Sciatic nerve (tissue), 2 donors: ENCODE results near the gene WFDC13. TPM values are rescaled to one million over a fixed set of nuclear protein-coding genes. Genes with fewer than 3 reads are reported as not detected.
"Not testable (repeated sequence)": the region's sequence is repeated elsewhere in the genome, so short reads cannot be mapped to it uniquely, and the experiment has no call there.

ENCODE experiments used
- ATAC-seq: fragments of 200-7000 bp; cut with Tn5 transposase; one replicate; pipeline ENCODE4 v1.9.1; 2020; ENCODE audit warnings: mild to moderate bottlenecking, moderate library complexity
- DNase-seq: peaks from one replicate; pipeline ENCODE4 v3.0.0-alpha.2; 2020; ENCODE audit warnings: low spot score
- intact Hi-C: fragments of 100-400 bp; cut with DNase I; formaldehyde crosslinking; loops from one replicate; pipeline ENCODE4 v1.14.2; 2022
- total RNA-seq: library from RNA; stranded (reverse); fragmentation: NEBNext Ultra II Directional; extraction: Animal tissue kit (Norgen Biotek cat#: 25700); gene quantifications from one replicate; pipeline ENCODE4 v1.2.1, GENCODE V29; 2021
- donor health status: DM: no; HTN: no; CAD: no.
- donor health status: DM: no; HTN: no; CAD: no.

WFDC13 gene, protein sequence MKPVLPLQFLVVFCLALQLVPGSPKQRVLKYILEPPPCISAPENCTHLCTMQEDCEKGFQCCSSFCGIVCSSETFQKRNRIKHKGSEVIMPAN
- not detected for total RNA-seq

DNA sequence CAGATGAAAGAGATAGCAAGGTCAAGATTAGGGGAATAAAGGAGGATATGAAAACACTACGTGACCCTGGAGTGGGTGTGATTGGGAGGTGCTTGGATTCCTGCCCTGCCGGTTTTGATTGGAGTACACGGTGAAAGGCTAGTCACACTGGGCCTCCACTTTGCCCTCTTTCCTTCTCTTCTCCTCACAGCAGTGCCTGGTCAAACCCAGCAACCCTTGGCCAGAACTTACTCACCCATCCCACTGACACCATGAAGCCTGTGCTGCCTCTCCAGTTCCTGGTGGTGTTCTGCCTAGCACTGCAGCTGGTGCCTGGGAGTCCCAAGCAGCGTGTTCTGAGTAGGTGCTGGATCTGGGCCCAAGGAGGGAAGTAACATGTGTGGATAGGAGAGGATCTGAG lies at the start of gene WFDC13:
Gene WFDC13 (plus strand): TSS at position 166 of the 400 bp plus-strand sequence. CDS start 86 bp downstream, at position 252.
- no peak for DNase-seq
- no peak for ATAC-seq
- intact Hi-C loops: no loop called here

- intact Hi-C loops, DNase-seq, ATAC-seq: not testable (repeated sequence)
Observed at GRCh38 chr20:45657038-45657437, 44.8 kb upstream of the WFDC13 start.

DNA sequence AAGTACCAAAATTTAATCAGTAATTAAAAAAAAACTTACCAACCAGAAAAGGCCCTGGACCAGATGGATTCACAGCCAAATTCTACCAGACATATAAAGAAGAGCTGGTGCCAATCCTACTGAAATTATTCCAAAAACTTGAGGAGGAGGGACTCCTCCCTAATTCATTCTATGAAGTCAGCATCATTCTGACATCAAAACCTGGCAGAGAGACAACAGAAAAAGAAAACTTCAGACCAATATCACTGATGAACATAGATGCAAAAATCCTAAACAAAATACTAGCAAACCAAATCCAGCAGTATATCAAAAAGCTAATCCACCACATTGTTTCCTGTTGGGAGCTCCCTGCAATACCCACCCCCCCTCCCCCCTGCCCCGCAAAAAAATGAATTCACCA lies 31.7 kb upstream of the WFDC13 start, which contains the start of gene WFDC11:
Gene WFDC11 (minus strand): TSS at position 101 of the 400 bp plus-strand sequence. CDS start 19,639 bp downstream, outside the sequence.
- ATAC-seq (no peak), DNase-seq (no peak)
- intact Hi-C loops: no loop called here

GRCh38 chr20:45672765-45673164 lies 29.1 kb upstream of the WFDC13 start:
- ATAC-seq (no peak), DNase-seq (no peak)
- intact Hi-C loops: no loop called here

- intact Hi-C loops: no loop called here
- ATAC-seq (no peak), DNase-seq (no peak)
Observed at GRCh38 chr20:45679650-45680049, 22.2 kb upstream of the WFDC13 start.

DNA sequence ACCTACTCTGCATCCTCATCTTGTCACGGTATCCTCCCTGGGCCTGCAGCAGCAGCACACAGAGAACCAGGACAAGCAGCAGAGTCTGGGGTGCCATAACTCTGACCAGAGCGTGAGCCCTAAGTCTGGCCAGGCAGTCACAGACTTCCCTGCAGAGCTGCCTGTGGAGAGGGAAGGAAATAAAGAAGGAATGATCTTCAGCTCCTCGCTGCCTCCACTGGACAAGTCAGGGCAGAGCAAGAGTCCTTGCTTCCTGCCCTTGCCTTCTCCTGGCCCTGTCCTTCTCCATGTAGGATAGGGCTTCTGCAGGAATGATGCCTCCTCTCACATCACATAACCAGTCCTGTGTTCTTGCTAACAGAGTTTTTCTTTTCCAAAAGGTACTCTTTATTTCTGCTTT lies 15.9 kb upstream of the WFDC13 start:
- DNase-seq: no peak
- ATAC-seq: no peak
- intact Hi-C loops: no loop called here

GRCh38 chr20:45693346-45693745 lies 8.5 kb upstream of the WFDC13 start:
- intact Hi-C loops, ATAC-seq, DNase-seq: not testable (repeated sequence)

GRCh38 chr20:45695496-45695895 lies 6.3 kb upstream of the WFDC13 start:
- ATAC-seq: no peak
- intact Hi-C loops: no loop called here

GRCh38 chr20:45701104-45701503 lies 734 bp upstream of the WFDC13 start:
- no peak for DNase-seq
- intact Hi-C loops: no loop called here
- no peak for ATAC-seq

More at GRCh38 chr20:45695496-45695895, 6.3 kb upstream of the WFDC13 start:
- no peak for DNase-seq

- intact Hi-C loops: no loop called here
- DNase-seq: no peak
- no peak for ATAC-seq
Observed at GRCh38 chr20:45704969-45705637, 3.3 kb downstream of the WFDC13 start, which contains the start of gene WFDC10B. Gene WFDC10B, minus strand, starts transcription at chr20:45705019. Its CDS starts 19,027 bp downstream, at chr20:45685992.

DNA sequence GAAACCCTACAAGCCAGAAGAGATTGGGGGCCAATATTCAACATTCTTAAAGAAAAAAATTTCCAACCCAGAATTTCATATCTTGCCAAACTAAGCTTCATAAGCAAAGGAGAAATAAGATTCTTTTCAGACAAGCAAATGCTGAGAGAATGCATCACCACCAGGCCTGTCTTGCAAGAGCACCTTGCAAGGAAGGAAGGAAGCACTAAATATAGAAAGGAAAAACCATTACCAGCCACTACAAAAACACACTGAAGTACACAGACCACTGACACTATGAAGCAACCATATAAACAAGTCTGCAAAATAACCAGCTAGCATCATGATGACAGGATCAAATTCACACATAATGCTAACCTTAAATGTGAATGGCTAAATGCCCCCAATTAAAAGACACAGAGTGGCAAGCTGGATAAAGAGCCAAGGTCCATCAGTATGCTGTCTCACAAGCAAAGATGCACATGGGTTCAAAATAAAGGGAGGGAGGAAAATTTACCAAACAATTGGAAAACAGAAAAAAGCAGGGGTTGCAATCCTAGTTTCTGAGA lies 14.4 kb downstream of the WFDC13 start:
- ATAC-seq, DNase-seq, intact Hi-C loops: not testable (repeated sequence)

GRCh38 chr20:45722047-45722446 lies 20.2 kb downstream of the WFDC13 start, which contains the start of gene SPINT4:
Gene SPINT4, plus strand, starts transcription at chr20:45722347. Its CDS starts 21 bp downstream, at chr20:45722368.
- ATAC-seq: no peak
- intact Hi-C loops: no loop called here
- no peak for DNase-seq

GRCh38 chr20:45725134-45725533 lies 23.3 kb downstream of the WFDC13 start:
- intact Hi-C loops: no loop called here
- ATAC-seq (no peak), DNase-seq (no peak)

GRCh38 chr20:45727044-45727443 lies 25.2 kb downstream of the WFDC13 start:
- DNase-seq: no peak

DNA sequence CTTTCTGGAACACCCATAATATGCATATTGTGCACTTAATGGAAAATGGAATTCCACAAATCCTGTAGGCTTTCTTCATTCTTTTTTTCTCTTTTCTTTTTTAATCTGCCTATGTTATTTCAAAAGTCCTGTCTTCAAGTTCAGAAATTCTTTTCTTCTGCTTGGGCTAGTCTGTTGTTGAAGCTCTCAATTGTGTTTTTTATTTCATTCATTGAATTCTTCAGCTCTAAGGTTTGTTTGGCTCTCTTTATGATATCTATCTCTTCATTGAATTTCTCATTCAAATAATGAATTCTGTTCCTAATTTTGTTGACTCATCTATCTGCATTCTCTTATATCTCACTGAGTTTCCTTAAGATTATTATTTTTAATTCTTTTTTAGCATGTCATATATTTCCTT lies 30.4 kb downstream of the WFDC13 start:
- intact Hi-C loops: no loop called here
- DNase-seq (no peak), ATAC-seq (no peak)

More at GRCh38 chr20:45727044-45727443, 25.2 kb downstream of the WFDC13 start:
- intact Hi-C loops: no loop called here
- no peak for ATAC-seq

- DNase-seq (no peak), ATAC-seq (no peak)
- intact Hi-C loops: no loop called here
Observed at GRCh38 chr20:45735552-45735951, 33.7 kb downstream of the WFDC13 start.

GRCh38 chr20:45735988-45736387 lies 34.1 kb downstream of the WFDC13 start:
- intact Hi-C loops: no loop called here
- no peak for DNase-seq
- ATAC-seq: no peak

GRCh38 chr20:45742596-45742995 lies 40.8 kb downstream of the WFDC13 start:
- no peak for ATAC-seq
- intact Hi-C loops: no loop called here
- no peak for DNase-seq

- intact Hi-C loops: no loop called here
- DNase-seq (no peak), ATAC-seq (no peak)
Observed at GRCh38 chr20:45745015-45745414, 43.2 kb downstream of the WFDC13 start.

DNA sequence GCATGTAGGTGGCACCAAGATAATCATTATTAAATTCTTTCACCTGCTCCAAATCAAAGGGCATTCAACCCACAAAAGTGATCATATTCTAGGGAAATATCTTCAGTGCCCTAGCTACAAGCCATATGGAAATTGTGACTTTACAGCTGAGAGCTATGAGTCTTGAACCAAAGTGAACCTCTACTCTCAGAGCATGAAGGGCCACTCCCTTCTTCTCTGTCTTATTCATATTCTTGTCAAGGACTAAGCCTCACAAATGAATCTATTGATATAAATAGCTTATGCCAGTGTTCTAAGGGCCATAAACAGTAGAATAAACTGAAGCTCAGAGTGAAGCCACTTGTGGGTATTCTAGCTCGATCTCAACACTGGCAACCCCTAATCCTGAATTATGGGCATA lies 49.9 kb downstream of the WFDC13 start:
- intact Hi-C loops: no loop called here
- ATAC-seq (no peak), DNase-seq (no peak)
